GM21447 (cell line): Measurements from ENCODE around the gene ATPAF1.

ENCODE experiments used
- ATAC-seq: cut with Tn5 transposase; IDR thresholded peaks from one replicate; pipeline ENCODE4 v1.9.1; 2021; ENCODE audit not compliant: unreplicated experiment

The ATPAF1 gene

GRCh38 chr1:46594063-46594462, 74.1 kb downstream of the ATPAF1 start:
- ATAC-seq, result no peak

- ATAC-seq, result no peak
Observed at GRCh38 chr1:46592823-46593222, 75.3 kb downstream of the ATPAF1 start.

- ATAC-seq, result no peak
Observed at GRCh38 chr1:46589529-46589928, 78.6 kb downstream of the ATPAF1 start.

- ATAC-seq, result no peak
Observed at GRCh38 chr1:46587069-46587468, 81.1 kb downstream of the ATPAF1 start.

GRCh38 chr1:46585312-46585938, 82.7 kb downstream of the ATPAF1 start:
- ATAC-seq, result no peak

GRCh38 chr1:46583494-46583893, 84.7 kb downstream of the ATPAF1 start:
- ATAC-seq, result no peak

- ATAC-seq, result no peak
Observed at GRCh38 chr1:46582972-46583371, 85.2 kb downstream of the ATPAF1 start.
